Mucosa of stomach (tissue), 1 donor: ENCODE measurements around the gene ARHGEF17.

ENCODE experiments used
- H3K27me3 ChIP-seq: one replicate; pipeline ENCODE4 v1.7.0; 2013; ENCODE audit warnings: mild to moderate bottlenecking, low read length; ENCODE audit not compliant: control insufficient read depth, insufficient read depth
- H3K36me3 ChIP-seq: one replicate; pipeline ENCODE4 v1.7.0; 2013; ENCODE audit warnings: low read length; ENCODE audit not compliant: control insufficient read depth, insufficient read depth
- H3K4me1 ChIP-seq: one replicate; pipeline ENCODE4 v1.7.0; 2013; ENCODE audit warnings: mild to moderate bottlenecking, low read length; ENCODE audit not compliant: control insufficient read depth, insufficient read depth
- H3K4me3 ChIP-seq: one replicate; pipeline ENCODE4 v1.7.0; 2013; ENCODE audit warnings: low read length
- H3K9ac ChIP-seq: one replicate; pipeline ENCODE4 v1.7.0; 2013; ENCODE audit warnings: mild to moderate bottlenecking, low read length, moderate library complexity
- H3K9me3 ChIP-seq: one replicate; pipeline ENCODE4 v1.7.0; 2013; ENCODE audit warnings: mild to moderate bottlenecking, low read length, moderate library complexity; ENCODE audit not compliant: control insufficient read depth
- donor health status: Pancreatic carcinoma.

ARHGEF17 gene

GRCh38 chr11:73360743-73361369 lies 52.8 kb downstream of the ARHGEF17 start:
- Histone ChIP-seq H3K4me3 (no peak overlapping the region), H3K36me3 (no peaks in the 10 kb centered on the region), H3K4me1 (no peaks in the 10 kb centered on the region), H3K9ac (no peak overlapping the region), H3K27me3 (no peaks in the 10 kb centered on the region), H3K9me3 (no peaks in the 10 kb centered on the region)

- no peaks in the 10 kb centered on the region for H3K27me3 ChIP-seq
- H3K36me3 ChIP-seq = no peaks in the 10 kb centered on the region
- no peaks in the 10 kb centered on the region for H3K9me3 ChIP-seq
- no peak overlapping the region for H3K9ac ChIP-seq
- no peaks in the 10 kb centered on the region for H3K4me1 ChIP-seq
- no peak overlapping the region for H3K4me3 ChIP-seq
These were observed 54.1 kb downstream of the ARHGEF17 start for GRCh38 chr11:73361953-73362776.

- no peaks in the 10 kb centered on the region for H3K4me1 ChIP-seq
- no peak overlapping the region for H3K9ac ChIP-seq
- no peaks in the 10 kb centered on the region for H3K27me3 ChIP-seq
- no peaks in the 10 kb centered on the region for H3K36me3 ChIP-seq
- H3K9me3 ChIP-seq = no peaks in the 10 kb centered on the region
- no peak overlapping the region for H3K4me3 ChIP-seq
These were observed 55.1 kb downstream of the ARHGEF17 start for GRCh38 chr11:73363147-73363546.

GRCh38 chr11:73365352-73366264 lies 57.5 kb downstream of the ARHGEF17 start:
- no peaks in the 10 kb centered on the region for H3K36me3 ChIP-seq
- no peaks in the 10 kb centered on the region for H3K9me3 ChIP-seq

GRCh38 chr11:73366265-73366610 lies 58.2 kb downstream of the ARHGEF17 start:
- H3K4me1 ChIP-seq = no peaks in the 10 kb centered on the region
- no peaks in the 10 kb centered on the region for H3K36me3 ChIP-seq
- no peak overlapping the region for H3K9ac ChIP-seq
- H3K4me3 ChIP-seq = no peak overlapping the region
- no peaks in the 10 kb centered on the region for H3K9me3 ChIP-seq
- no peaks in the 10 kb centered on the region for H3K27me3 ChIP-seq

More at GRCh38 chr11:73365352-73366264, 57.5 kb downstream of the ARHGEF17 start:
- no peaks in the 10 kb centered on the region for H3K4me1 ChIP-seq
- H3K4me3 ChIP-seq = no peak overlapping the region
- no peaks in the 10 kb centered on the region for H3K27me3 ChIP-seq
- no peak overlapping the region for H3K9ac ChIP-seq

- H3K4me3 ChIP-seq = no peak overlapping the region
- H3K9me3 ChIP-seq = no peaks in the 10 kb centered on the region
- H3K36me3 ChIP-seq = no peaks in the 10 kb centered on the region
- no peak overlapping the region for H3K9ac ChIP-seq
- no peaks in the 10 kb centered on the region for H3K27me3 ChIP-seq
- H3K4me1 ChIP-seq = no peaks in the 10 kb centered on the region
These were observed 58.9 kb downstream of the ARHGEF17 start for GRCh38 chr11:73366953-73367352.

GRCh38 chr11:73367482-73368024 lies 59.5 kb downstream of the ARHGEF17 start:
- no peaks in the 10 kb centered on the region for H3K9me3 ChIP-seq
- no peaks in the 10 kb centered on the region for H3K4me1 ChIP-seq
- H3K36me3 ChIP-seq = no peaks in the 10 kb centered on the region
- no peak overlapping the region for H3K9ac ChIP-seq
- no peaks in the 10 kb centered on the region for H3K27me3 ChIP-seq
- H3K4me3 ChIP-seq = no peak overlapping the region

GRCh38 chr11:73372375-73372993 lies 64.4 kb downstream of the ARHGEF17 start:
- H3K9ac ChIP-seq = no peak overlapping the region
- peaks cover 14% of the 10 kb centered on the region for H3K4me1 ChIP-seq
- no peaks in the 10 kb centered on the region for H3K9me3 ChIP-seq
- H3K4me3 ChIP-seq = no peak overlapping the region
- no peaks in the 10 kb centered on the region for H3K36me3 ChIP-seq
- no peaks in the 10 kb centered on the region for H3K27me3 ChIP-seq

GRCh38 chr11:73374151-73374550 lies 66.1 kb downstream of the ARHGEF17 start:
- Histone ChIP-seq H3K4me3 (no peak overlapping the region), H3K9me3 (no peaks in the 10 kb centered on the region), H3K36me3 (no peaks in the 10 kb centered on the region), H3K27me3 (no peaks in the 10 kb centered on the region), H3K4me1 (peaks cover 16% of the 10 kb centered on the region), H3K9ac (no peak overlapping the region)

- no peaks in the 10 kb centered on the region for H3K27me3 ChIP-seq
- H3K36me3 ChIP-seq = no peaks in the 10 kb centered on the region
- H3K9me3 ChIP-seq = no peaks in the 10 kb centered on the region
- H3K9ac ChIP-seq = peak overlapping the region; percentile 40
- H3K4me3 ChIP-seq = no peak overlapping the region
- H3K4me1 ChIP-seq = peaks cover 26% of the 10 kb centered on the region
These were observed 67.7 kb downstream of the ARHGEF17 start for GRCh38 chr11:73375830-73376159.

GRCh38 chr11:73376160-73376802 lies 68.2 kb downstream of the ARHGEF17 start, which contains the start of gene RELT:
Gene RELT, plus strand, starts transcription at chr11:73376399. Its CDS starts 12,738 bp downstream, at chr11:73389137.
- no peaks in the 10 kb centered on the region for H3K9me3 ChIP-seq
- peaks cover 26% of the 10 kb centered on the region for H3K4me1 ChIP-seq
- peak within 1 kb of the TSS; percentile 67 for H3K9ac ChIP-seq
- no peaks in the 10 kb centered on the region for H3K27me3 ChIP-seq
- H3K36me3 ChIP-seq = no peaks in the 10 kb centered on the region
- H3K4me3 ChIP-seq = peak within 1 kb of the TSS; percentile 47
